ENCODE data around the gene MCEMP1. TPM values are rescaled to one million over a fixed set of nuclear protein-coding genes. Genes with fewer than 3 reads are reported as not detected.

Gene MCEMP1
- total and polyA plus RNA-seq, 2 of the 13 experiments (the other 11 are each of a cell fraction or from before 2014, with no cell fraction given), result not detected

GRCh38 chr19:7680606-7681339, 3.9 kb downstream of the MCEMP1 start, which contains the start of gene TRAPPC5 (continued):
- 0 out of 2 replicates have a peak, but pooled peaks have one; percentile 15 for TF ChIP-seq ETV5 (CRISPR knock-in tag; IDR thresholded peaks at IDR 0.05; ENCODE audit: borderline replicate concordance)
- no peak for TF ChIP-seq TSC22D2 (CRISPR knock-in tag; IDR thresholded peaks at IDR 0.05; ENCODE audit: borderline replicate concordance)
- TF ChIP-seq LRRFIP1 (CRISPR knock-in tag; conservative IDR thresholded peaks at IDR 0.05), result no peak
- TF ChIP-seq SIN3A (IDR thresholded peaks at IDR 0.05; ENCODE audit: borderline replicate concordance, low read depth, low read length), result peak; percentile 51; the same call in 1 of the 2 replicates
- no peak for TF ChIP-seq FLYWCH1 (CRISPR knock-in tag; IDR thresholded peaks at IDR 0.05)
- TF ChIP-seq ELF1 (CRISPR knock-in tag; IDR thresholded peaks at IDR 0.05), result peak; percentile 39; the same call in 1 of the 2 replicates
- no peak for TF ChIP-seq THRA (CRISPR knock-in tag; IDR thresholded peaks at IDR 0.05; ENCODE audit: borderline replicate concordance)
- no peak for TF ChIP-seq MATR3 (CRISPR knock-in tag; IDR thresholded peaks at IDR 0.05)
- TF ChIP-seq SUZ12 (IDR thresholded peaks at IDR 0.05; ENCODE audit: low read depth, low read length), result no peak
- 0 out of 2 replicates have a peak, but pooled peaks have one; percentile 37 for TF ChIP-seq ZSCAN20 (CRISPR knock-in tag; IDR thresholded peaks at IDR 0.05; ENCODE audit: borderline replicate concordance)
- peak; percentile 29; the same call in 1 of the 2 replicates for TF ChIP-seq ZSCAN21 (CRISPR knock-in tag; IDR thresholded peaks at IDR 0.05; ENCODE audit: borderline replicate concordance)
- no peak for TF ChIP-seq ZSCAN30 (CRISPR knock-in tag; IDR thresholded peaks at IDR 0.05)
- no peak for TF ChIP-seq ZNF564 (CRISPR knock-in tag; IDR thresholded peaks at IDR 0.05)
- no peak for TF ChIP-seq MYNN (CRISPR knock-in tag; IDR thresholded peaks at IDR 0.05; ENCODE audit: low read depth)
- no peak for TF ChIP-seq MAFG (CRISPR knock-in tag; IDR thresholded peaks at IDR 0.05)
- TF ChIP-seq TGIF2 (CRISPR knock-in tag; IDR thresholded peaks at IDR 0.05), result no peak
- no peak for TF ChIP-seq SIX4 (CRISPR knock-in tag; IDR thresholded peaks at IDR 0.05)
- TF ChIP-seq SMAD3 (CRISPR knock-in tag; IDR thresholded peaks at IDR 0.05), result no peak; the same call in 1 of the 2 replicates
- no peak for TF ChIP-seq ZNF576 (CRISPR knock-in tag; IDR thresholded peaks at IDR 0.05)
- peak; percentile 80; the same call in 1 of the 2 replicates for TF ChIP-seq CHCHD3 (CRISPR knock-in tag; IDR thresholded peaks at IDR 0.05)
- peak; percentile 57; the same call in 1 of the 2 replicates for TF ChIP-seq ZNF296 (CRISPR knock-in tag; conservative IDR thresholded peaks at IDR 0.05)
- no peak for TF ChIP-seq ZNF264 (CRISPR knock-in tag; IDR thresholded peaks at IDR 0.05)
- no peak for TF ChIP-seq ZBTB39 (CRISPR knock-in tag; IDR thresholded peaks at IDR 0.05)
- no peak for TF ChIP-seq PLSCR1 (CRISPR knock-in tag; IDR thresholded peaks at IDR 0.05; ENCODE audit: borderline replicate concordance)

All from HepG2 (cell line).